GM10266 (cell line): ENCODE results near the gene SLC45A1.

Experiments
- DNase-seq: peaks from one replicate; pipeline ENCODE4 v3.0.0; 2012; ENCODE audit errors: extremely low spot score
- CTCF ChIP-seq: IDR thresholded peaks from 2 replicates; pipeline ENCODE4 v1.5.1; 2012; ENCODE audit warnings: mild to moderate bottlenecking, low read depth; ENCODE audit not compliant: control insufficient read depth, insufficient read depth; ENCODE audit errors: missing control alignments

SLC45A1 gene

DNA sequence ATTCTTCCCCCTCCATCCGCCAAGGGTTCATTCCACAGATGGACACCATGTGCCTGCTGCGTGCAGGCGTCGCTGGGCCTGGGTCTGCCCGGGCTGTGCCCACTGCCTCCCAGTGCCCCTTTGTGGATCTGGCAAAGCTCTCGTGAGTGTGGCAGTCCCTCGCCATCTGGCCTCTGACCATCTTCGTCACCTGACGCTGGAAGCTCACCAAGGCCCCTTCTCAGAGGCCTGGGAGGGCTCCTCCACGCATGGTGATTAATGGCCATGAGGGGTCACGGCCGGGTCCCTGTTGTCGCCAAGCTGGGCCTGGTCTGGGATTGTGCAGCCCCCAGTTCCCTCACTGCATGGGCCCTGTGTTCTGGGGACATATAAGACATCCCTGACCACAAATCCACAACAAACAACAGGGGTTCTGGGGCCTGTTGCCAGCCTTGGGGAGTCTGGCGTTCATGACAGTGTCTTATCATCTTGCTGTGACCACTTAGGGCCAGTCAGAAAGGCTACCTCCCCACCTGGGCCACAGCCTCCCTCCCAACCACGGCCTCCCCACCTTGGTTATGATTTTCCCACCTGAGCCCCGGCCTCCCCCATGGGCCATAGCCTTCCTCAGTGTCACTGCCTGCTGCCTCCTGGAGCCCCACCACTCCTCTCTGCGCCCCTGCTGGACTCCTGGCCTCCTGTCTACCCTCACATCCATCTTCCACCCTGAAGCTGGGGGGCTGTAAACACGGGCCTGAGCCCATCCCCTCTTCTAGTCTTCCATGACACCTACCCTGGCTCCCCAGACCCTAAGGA, 27.9 kb downstream of the SLC45A1 start:
- no peak for DNase-seq
- TF ChIP-seq CTCF = no peak

GRCh38 chr1:8347635-8348034, 29.7 kb downstream of the SLC45A1 start:
- no peak for TF ChIP-seq CTCF
- no peak for DNase-seq

GRCh38 chr1:8348047-8348776, 30.3 kb downstream of the SLC45A1 start:
- TF ChIP-seq CTCF = no peak
- DNase-seq = no peak

DNA sequence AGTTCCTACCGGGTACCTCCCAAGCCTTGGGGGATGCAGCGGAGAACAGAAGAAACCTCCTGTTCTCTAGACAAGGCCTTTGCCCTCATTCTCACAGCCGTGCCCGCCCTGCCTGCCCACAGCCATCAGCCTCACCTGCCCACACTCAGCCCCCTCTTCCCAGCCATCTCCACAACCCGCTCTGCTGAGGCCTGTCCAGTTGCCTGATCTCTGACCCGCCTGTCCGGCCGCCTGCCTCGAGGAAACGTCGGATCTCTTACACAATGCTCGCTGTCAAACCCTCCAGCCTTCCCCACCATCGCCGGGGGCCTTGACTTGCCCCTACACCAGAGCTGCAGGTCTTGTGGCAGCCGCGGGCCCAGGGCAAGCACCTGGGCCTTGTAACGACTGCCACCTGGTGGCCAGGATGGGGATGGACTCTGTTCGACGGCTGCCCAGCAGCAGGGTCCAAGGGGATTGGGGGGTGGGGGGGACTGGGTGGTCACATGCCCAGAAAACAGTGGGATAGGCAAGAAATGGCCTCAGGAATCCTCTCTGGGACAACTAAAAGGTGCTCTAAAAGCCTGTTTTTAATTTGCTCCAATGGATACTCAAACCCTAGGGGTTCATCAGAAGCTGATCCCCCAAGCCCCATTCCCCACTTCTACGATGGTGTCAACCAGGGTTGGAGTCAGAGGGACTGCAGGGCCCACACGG, 31.0 kb downstream of the SLC45A1 start:
- peak; percentile 85 for TF ChIP-seq CTCF
- DNase-seq = peak; percentile 87

DNA sequence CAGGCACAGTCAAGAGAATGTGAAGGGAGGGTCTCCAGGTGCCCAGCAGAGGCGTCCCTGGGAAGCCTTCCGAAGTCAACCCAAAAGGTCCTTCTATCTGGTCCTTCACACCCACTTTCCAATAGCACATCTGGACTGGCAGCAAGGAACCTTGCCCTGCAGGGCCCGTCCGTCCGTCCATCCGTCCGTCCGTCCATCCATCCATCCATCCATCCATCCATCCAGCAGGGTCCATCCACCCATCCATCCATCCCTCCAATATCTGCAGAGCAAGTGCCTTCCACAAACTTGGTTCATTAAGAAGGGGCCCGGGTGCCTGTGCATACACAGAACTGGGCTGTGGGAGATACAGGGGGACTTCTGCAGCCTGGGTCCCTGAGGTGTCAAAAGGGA, 31.6 kb downstream of the SLC45A1 start:
- no peak for TF ChIP-seq CTCF
- no peak for DNase-seq

DNA sequence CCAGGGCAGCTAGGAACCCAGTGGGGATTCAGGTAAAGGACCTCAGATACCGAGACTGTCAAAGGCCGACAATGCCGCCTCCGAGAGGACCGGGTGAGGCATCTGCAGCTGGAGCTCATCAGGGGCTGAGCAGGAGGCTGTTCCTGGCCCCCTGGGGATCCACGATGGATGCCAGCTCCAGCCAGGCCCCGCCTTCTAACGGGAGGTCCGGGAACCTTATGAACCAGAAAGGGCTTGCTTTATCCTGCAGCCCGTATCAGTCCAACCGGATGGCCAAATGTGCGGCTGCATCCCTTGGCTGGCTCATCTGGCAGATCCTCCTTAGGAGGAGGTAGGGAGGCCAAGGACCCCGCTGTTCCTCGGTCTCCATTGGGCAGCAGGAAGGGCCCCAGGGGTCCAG, 32.0 kb downstream of the SLC45A1 start:
- no peak for TF ChIP-seq CTCF
- no peak for DNase-seq
